ENCODE data around the gene KLK15.

The KLK15 gene

GRCh38 chr19:50833117-50833801 lies at the start of gene KLK15:
Gene KLK15 (minus strand): TSS chr19:50833574. CDS start chr19:50831492, 2,082 bp downstream.
- no peak for DNase-seq

GRCh38 chr19:50882188-50882587 lies 48.8 kb upstream of the KLK15 start:
- no peak for DNase-seq

GRCh38 chr19:50880241-50880640 lies 46.9 kb upstream of the KLK15 start:
- DNase-seq = no peak

GRCh38 chr19:50878851-50879250 lies 45.5 kb upstream of the KLK15 start:
- no peak for DNase-seq

- no peak for DNase-seq
These were observed 44.0 kb upstream of the KLK15 start for GRCh38 chr19:50877338-50877737.

- DNase-seq = no peak
These were observed 43.1 kb upstream of the KLK15 start for GRCh38 chr19:50876456-50876855.

- DNase-seq = no peak
These were observed 42.5 kb upstream of the KLK15 start for GRCh38 chr19:50875795-50876422.

- no peak for DNase-seq
These were observed 40.8 kb upstream of the KLK15 start for GRCh38 chr19:50874211-50874610.

- DNase-seq = no peak
These were observed 39.7 kb upstream of the KLK15 start, which contains the start of gene KLK2 for GRCh38 chr19:50873056-50873455. Gene KLK2 (plus strand): TSS chr19:50873439. CDS start chr19:50873474, 35 bp downstream.

- no peak for DNase-seq
These were observed 37.2 kb upstream of the KLK15 start for GRCh38 chr19:50870417-50871089.

- no peak for DNase-seq
These were observed 36.1 kb upstream of the KLK15 start for GRCh38 chr19:50869479-50869878.

GRCh38 chr19:50861496-50862286 lies 28.3 kb upstream of the KLK15 start:
- no peak for DNase-seq

- no peak for DNase-seq
These were observed 27.6 kb upstream of the KLK15 start for GRCh38 chr19:50861010-50861409.

GRCh38 chr19:50859849-50860248 lies 26.5 kb upstream of the KLK15 start:
- DNase-seq = no peak

GRCh38 chr19:50858886-50859285 lies 25.5 kb upstream of the KLK15 start:
- DNase-seq = no peak

- no peak for DNase-seq
These were observed 24.0 kb upstream of the KLK15 start for GRCh38 chr19:50857366-50857765.

- DNase-seq = no peak
These were observed 21.4 kb upstream of the KLK15 start, which contains the start of gene KLK3 for GRCh38 chr19:50854636-50855410. Gene KLK3 (plus strand): TSS chr19:50854915. CDS start chr19:50854956, 41 bp downstream.

GRCh38 chr19:50851620-50852019 lies 18.2 kb upstream of the KLK15 start:
- no peak for DNase-seq

- no peak for DNase-seq
These were observed 17.4 kb upstream of the KLK15 start for GRCh38 chr19:50850738-50851137.

- DNase-seq = no peak
These were observed 11.0 kb upstream of the KLK15 start for GRCh38 chr19:50844296-50844935.

GRCh38 chr19:50843701-50844221 lies 10.4 kb upstream of the KLK15 start:
- no peak for DNase-seq

All from hippocampal formation (tissue), 2 donors.